ENCODE results near the gene ENG.

- TF ChIP-seq POLR2A (IDR thresholded peaks at IDR 0.05; ENCODE audit: low read depth, low read length) (no peak), CTCF (conservative IDR thresholded peaks at IDR 0.05; ENCODE audit: low read depth, low read length) (no peak), RAD21 (IDR thresholded peaks at IDR 0.05; ENCODE audit: low read length) (no peak), MAFK (IDR thresholded peaks at IDR 0.05; ENCODE audit: low read depth, low read length) (no peak), CHD1 (IDR thresholded peaks at IDR 0.05; ENCODE audit: low read depth, low read length) (no peak), CEBPB (IDR thresholded peaks at IDR 0.05; ENCODE audit: low read depth, low read length) (no peak), SMC3 (IDR thresholded peaks at IDR 0.05; ENCODE audit: low read depth, low read length) (no peak), RFX5 (IDR thresholded peaks at IDR 0.05; ENCODE audit: low read depth, low read length) (no peak), BHLHE40 (IDR thresholded peaks at IDR 0.05; ENCODE audit: low read depth, low read length) (no peak)
Observed at GRCh38 chr9:127874301-127875221, 20.1 kb upstream of the ENG start.
